Activated B cell treated with CpG ODN at 0.5 μM for 24 hours (primary cell): Measurements from ENCODE around the gene CDC42BPB. TPM values are rescaled to one million over a fixed set of nuclear protein-coding genes. Genes with fewer than 3 reads are reported as not detected.
A peak's percentile ranks its signal among the peaks of the same experiment; 100 is the strongest.

Experiments
- ATAC-seq: fragments of 200-7000 bp; cut with Tn5 transposase; one replicate; pipeline ENCODE4 v1.10.0; 2021; ENCODE audit warnings: low read depth, mild to moderate bottlenecking, moderate library complexity
- CTCF ChIA-PET: fragments of 350-600 bp; sonication (Branson Sonifier 250); formaldehyde crosslinking; loops from one replicate; lab custom pipeline; 2021; ENCODE audit warnings: antibody characterized with exemption; lab: Charles Lee
- POLR2A ChIA-PET: fragments of 350-600 bp; sonication (Branson Sonifier 250); formaldehyde crosslinking; loops from one replicate; lab custom pipeline; 2021; ENCODE audit warnings: antibody characterized with exemption; lab: Charles Lee
- DNase-seq: peaks from one replicate; pipeline ENCODE4 v3.0.0; 2022
- H3K27ac Mint-ChIP-seq: one replicate; pipeline ENCODE4 v1.8.0; 2020; ENCODE audit warnings: mixed read lengths
- H3K27me3 Mint-ChIP-seq: one replicate; pipeline ENCODE4 v1.8.0; 2021; ENCODE audit warnings: mixed read lengths
- H3K36me3 Mint-ChIP-seq: one replicate; pipeline ENCODE4 v1.8.0; 2021; ENCODE audit warnings: low read depth, mixed read lengths
- H3K4me1 Mint-ChIP-seq: one replicate; pipeline ENCODE4 v1.8.0; 2021; ENCODE audit warnings: mixed read lengths
- H3K4me3 Mint-ChIP-seq: one replicate; pipeline ENCODE4 v1.8.0; 2020; ENCODE audit warnings: mild to moderate bottlenecking, mixed read lengths
- H3K9me3 Mint-ChIP-seq: one replicate; pipeline ENCODE4 v1.8.0; 2020; ENCODE audit warnings: mixed read lengths
- CTCF ChIP-seq: fragments of 200-600 bp; IDR thresholded peaks from one replicate; pipeline ENCODE4 v1.8.0; 2022; ENCODE audit warnings: antibody characterized with exemption, mild to moderate bottlenecking
- intact Hi-C: fragments of 100-400 bp; cut with micrococcal nuclease; formaldehyde crosslinking; loops from one replicate; pipeline ENCODE4 v1.15.1; 2024
- total RNA-seq: library from RNA; stranded (reverse); gene quantifications from 2 replicates; pipeline ENCODE4 v1.2.3, GENCODE V29; 2022

The CDC42BPB gene
- total RNA-seq, 1 donor from 2014 or later = 38.5 TPM

GRCh38 chr14:102926104-102926503 is 131.2 kb downstream of the CDC42BPB start:
- TF ChIP-seq CTCF = no peak
- no peak overlapping the region for H3K27ac Mint-ChIP-seq
- DNase-seq (no peak), ATAC-seq (no peak)
- POLR2A ChIA-PET = no interaction called here
- peaks cover 18% of the 10 kb centered on the region for H3K4me1 Mint-ChIP-seq
- CTCF ChIA-PET = no interaction called here
- intact Hi-C loops = no loop called here
- no peak overlapping the region for H3K4me3 Mint-ChIP-seq
- H3K36me3 Mint-ChIP-seq = no peaks in the 10 kb centered on the region
- no peaks in the 10 kb centered on the region for H3K9me3 Mint-ChIP-seq
- peaks cover 6% of the 10 kb centered on the region for H3K27me3 Mint-ChIP-seq

GRCh38 chr14:102925646-102926045 is 131.7 kb downstream of the CDC42BPB start:
- CTCF ChIA-PET = no interaction called here

DNA sequence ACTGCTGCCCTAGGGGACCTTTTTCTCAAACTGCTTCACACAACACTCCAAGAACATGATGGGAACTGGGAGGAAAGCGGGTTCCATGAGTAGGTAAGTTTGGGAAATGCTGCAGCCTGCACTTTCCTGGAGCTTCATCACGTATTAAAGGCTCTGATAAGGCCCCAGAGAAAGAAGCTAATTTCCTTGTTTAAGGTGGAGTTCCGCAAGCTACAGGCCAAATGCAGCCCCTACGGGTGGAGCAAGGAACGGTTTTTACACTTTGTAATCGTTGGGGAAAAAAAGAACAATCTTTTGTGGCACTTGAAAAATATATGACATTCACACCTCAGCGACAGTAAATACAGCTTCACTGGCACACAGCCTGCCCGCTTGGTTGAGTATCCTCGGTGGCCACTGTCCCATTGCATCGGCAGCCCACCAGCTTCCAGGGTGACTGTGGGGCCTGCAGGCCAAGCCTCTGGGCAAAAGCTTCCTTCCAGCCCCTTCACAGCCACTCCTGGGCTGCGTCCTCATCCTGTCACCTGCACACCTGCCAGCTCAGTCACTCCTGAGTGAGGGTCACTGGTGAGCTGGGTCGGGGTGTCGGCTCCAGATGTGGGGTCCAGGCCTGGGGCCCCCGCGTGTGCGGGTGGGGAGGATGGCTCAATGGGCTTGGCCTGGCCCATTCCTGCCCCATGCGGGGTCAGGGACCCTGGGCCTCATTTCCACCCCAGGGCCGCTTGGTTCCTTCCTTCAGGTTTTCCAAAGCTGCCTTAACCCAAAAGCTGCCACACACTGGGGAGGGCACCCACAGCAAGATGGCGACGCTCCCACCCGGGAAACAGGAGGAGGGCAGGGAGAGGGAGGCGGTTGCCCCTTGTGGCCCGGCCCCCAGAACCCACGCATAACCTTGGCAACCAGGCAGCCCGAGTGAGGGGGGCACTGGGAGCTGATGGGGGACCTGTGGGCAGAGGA is 132.4 kb downstream of the CDC42BPB start:
- POLR2A ChIA-PET = no interaction called here
- TF ChIP-seq CTCF = no peak
- Mint-ChIP-seq H3K4me1 (peaks cover 15% of the 10 kb centered on the region), H3K36me3 (no peaks in the 10 kb centered on the region), H3K27me3 (peaks cover 6% of the 10 kb centered on the region), H3K9me3 (no peaks in the 10 kb centered on the region), H3K4me3 (no peak overlapping the region), H3K27ac (no peak overlapping the region)
- CTCF ChIA-PET = no interaction called here
- no peak for ATAC-seq
- intact Hi-C loops = no loop called here
- DNase-seq = no peak

More at GRCh38 chr14:102925646-102926045, 131.7 kb downstream of the CDC42BPB start:
- Mint-ChIP-seq H3K9me3 (no peaks in the 10 kb centered on the region), H3K27me3 (peaks cover 6% of the 10 kb centered on the region), H3K27ac (no peak overlapping the region), H3K4me3 (no peak overlapping the region), H3K4me1 (peaks cover 15% of the 10 kb centered on the region), H3K36me3 (no peaks in the 10 kb centered on the region)
- POLR2A ChIA-PET = no interaction called here
- intact Hi-C loops = no loop called here
- no peak for TF ChIP-seq CTCF
- ATAC-seq (no peak), DNase-seq (no peak)

DNA sequence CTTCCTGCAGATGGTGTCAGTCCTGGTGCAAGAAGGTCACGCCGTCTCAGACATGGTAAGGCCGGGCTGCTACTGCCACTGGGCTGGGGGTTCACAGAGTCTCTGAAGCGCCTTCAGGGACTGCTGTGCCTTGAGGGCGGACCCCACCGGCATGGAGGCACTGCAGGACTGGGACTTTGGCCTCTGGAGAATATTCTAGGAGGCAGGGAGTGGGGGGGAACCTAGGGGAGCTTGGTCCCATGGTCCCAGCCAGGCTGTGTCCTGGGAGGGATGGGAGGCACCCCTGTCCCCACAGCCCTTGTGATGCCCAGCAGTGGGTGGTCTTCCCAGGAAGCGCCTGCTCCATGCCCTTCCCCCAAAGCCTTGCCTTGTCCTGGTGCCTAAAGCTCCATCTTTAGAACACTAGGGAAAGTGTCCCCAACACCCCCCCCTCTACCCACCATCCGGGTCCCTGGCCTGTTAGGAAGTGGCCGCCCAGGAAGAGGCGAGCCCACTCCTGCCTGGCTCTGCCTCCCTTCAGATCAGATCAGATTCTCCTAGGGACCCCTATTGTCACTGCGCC is 133.3 kb downstream of the CDC42BPB start:
- Mint-ChIP-seq H3K4me1 (peaks cover 15% of the 10 kb centered on the region), H3K36me3 (no peaks in the 10 kb centered on the region), H3K4me3 (no peak overlapping the region), H3K27ac (no peak overlapping the region), H3K9me3 (no peaks in the 10 kb centered on the region), H3K27me3 (peaks cover 6% of the 10 kb centered on the region)
- CTCF ChIA-PET = no interaction called here
- POLR2A ChIA-PET = no interaction called here
- no peak for DNase-seq
- intact Hi-C loops = no loop called here
- no peak for ATAC-seq
- no peak for TF ChIP-seq CTCF

DNA sequence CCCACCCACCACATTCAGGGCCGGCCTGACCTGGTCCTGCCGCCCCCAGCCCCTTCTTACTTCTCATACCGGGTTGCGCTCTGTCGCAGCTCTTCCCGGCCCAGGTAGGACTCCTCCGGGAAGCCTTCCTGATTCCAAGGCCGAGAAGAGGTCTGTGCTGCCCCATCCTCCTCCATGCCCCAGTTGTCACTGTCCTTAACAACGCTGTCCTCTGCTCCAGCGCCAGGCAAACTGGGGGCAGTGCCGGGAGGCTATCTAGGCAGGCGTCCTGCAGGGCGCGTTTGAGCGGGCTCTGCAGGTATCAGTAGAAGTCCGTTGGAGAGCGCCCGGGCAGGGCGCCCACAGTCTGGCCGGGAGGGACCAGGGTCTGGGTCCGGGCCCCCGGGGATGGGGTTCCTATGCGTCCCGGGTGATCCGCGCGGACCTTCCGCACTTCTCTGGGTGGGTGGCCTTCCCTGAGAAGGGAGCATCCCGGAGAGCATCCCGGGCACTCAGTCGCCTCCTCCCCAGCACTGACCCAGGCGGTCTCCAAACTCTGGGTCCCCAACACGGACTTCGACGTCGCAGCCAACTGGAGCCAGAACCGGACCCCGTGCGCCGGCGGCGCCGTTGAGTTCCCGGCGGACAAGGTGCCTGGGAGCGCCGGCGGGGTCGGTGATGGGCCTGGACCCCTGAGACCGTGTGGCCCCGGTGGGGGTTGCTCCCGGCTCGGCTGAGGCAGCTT is 134.0 kb downstream of the CDC42BPB start:
- CTCF ChIA-PET = no interaction called here
- Mint-ChIP-seq H3K4me1 (peaks cover 12% of the 10 kb centered on the region), H3K27me3 (peaks cover 6% of the 10 kb centered on the region), H3K36me3 (no peaks in the 10 kb centered on the region), H3K4me3 (peak overlapping the region; percentile 72), H3K27ac (no peak overlapping the region), H3K9me3 (no peaks in the 10 kb centered on the region)
- intact Hi-C loops = no loop called here
- DNase-seq (no peak), ATAC-seq (no peak)
- POLR2A ChIA-PET = no interaction called here
- TF ChIP-seq CTCF = no peak
